ENCODE results near the gene KRT83.
"Not testable (repeated sequence)": the region's sequence is repeated elsewhere in the genome, so short reads cannot be mapped to it uniquely, and the experiment has no call there.

Gene KRT83

DNA sequence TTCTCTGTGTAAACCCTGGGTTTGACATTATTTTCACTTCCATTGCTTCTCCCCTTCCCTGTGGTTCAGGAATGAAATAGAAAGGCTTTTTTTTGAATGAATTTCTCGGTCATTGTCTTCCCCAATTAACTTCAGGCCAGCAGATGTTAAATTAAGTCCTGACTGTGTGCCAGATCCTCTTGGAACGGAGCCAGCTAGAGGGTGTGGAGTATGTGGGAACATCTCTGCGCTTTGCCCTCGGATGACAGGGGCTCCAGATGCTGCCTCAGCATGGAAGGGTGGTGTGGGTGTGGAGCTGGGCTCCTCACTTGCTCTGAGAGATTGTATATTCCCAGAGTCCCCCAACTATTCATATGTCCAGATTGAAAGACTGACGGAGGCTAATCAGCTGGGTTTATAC lies 33.0 kb upstream of the KRT83 start:
- in situ Hi-C loops (cut with MboI; ENCODE audit: low sequenced_read_pairs), result no loop called here

DNA sequence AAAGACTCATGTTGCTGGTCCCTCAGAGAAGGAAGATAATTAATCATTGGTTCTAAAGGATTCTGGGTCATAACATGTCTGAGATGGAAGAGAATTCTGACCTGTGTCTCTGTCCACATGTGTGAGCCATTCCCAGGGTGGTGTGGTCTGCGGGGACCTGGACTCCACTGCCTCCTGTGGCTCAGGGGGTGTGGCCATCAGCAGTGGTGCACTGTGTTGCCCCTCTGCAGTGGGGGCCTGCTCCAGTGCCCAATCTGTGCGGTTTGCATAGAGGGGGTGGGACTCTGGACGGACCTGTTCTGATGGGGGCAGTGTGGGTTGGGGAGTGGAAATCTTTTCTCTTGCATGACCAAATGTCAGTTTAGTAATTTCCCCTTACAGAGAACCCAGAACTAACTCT lies 32.6 kb upstream of the KRT83 start:
- in situ Hi-C loops (cut with MboI; ENCODE audit: low sequenced_read_pairs), result no loop called here

DNA sequence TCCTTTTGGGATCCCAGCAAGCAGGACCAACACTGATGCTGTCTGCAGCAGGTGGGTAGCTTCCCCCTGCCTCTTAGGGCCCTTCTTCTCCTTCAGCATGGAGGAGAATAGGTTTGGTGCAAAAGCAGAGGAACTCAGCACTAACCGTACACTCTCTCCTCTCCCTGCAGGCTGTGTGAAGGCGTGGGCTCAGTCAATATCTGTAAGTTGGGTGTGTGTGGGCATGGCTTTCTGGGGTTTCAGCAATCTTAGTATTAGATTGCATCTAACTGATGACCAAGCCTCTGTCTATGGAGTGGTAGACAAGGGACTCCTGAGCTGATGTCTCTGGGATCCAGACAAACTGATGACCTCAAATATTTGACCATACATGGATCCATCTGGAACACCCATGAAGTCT lies 31.8 kb upstream of the KRT83 start:
- in situ Hi-C loops (cut with MboI; ENCODE audit: low sequenced_read_pairs), result no loop called here

DNA sequence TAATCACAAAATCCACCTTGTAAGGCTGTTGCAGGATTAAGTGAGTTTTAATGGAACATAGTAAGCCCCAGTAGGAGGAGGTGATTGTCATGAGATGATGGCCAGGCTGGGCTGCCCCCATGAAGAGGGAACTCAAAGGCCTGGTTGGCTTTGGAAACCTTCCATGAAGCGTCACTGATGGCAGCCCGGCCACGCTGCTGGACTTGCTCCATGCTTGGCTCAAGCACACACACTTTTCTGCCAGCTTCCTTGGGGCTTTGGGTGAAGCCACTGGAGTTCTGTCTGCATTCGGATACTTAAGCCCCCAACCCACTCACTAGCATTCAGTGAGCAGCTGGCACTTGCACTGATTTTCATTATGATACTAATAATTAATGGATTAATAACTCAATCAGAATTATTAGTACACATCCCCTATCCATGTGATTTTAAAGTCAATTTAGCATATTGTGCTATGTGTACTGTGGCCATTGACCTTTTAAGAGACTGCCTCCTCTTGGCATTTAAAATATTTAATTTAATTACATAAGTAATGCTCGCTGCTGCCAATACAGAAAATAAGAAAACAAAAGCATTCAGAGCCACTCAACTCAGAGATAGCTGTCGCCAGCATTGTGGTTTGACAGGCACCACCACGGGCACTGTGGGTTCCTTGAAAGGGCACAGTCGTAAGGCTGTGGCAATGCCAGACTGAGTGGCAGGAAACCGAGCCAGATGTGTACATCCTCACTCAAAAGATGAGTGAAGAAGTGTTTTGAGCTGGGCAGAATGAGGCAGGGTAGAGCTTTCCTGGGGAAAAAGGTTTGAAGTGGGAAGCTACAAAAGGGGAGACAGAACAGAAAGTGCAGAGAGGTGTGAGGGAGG lies 30.2 kb upstream of the KRT83 start:
- in situ Hi-C loops (cut with MboI; ENCODE audit: low sequenced_read_pairs), result no loop called here

DNA sequence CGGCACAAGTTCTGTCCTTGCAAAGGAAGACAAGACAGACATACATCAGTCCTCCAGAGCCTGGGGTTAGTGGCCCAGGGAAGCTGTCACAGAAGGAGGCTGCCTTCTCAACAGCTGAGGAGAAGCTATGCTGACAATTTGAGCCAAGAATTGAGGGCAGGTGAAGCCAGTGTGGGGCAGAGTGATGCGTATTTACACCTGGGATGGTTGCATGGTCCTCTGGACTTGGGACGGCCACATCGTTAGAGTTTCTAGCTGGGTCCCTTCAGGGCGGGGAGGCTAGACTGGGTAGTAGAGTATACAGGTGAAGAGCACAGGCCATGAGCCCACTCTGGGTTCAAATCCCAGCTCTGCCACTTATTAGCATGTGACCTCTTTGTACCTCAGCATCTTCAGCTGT lies 29.6 kb upstream of the KRT83 start:
- in situ Hi-C loops (cut with MboI; ENCODE audit: low sequenced_read_pairs), result no loop called here

DNA sequence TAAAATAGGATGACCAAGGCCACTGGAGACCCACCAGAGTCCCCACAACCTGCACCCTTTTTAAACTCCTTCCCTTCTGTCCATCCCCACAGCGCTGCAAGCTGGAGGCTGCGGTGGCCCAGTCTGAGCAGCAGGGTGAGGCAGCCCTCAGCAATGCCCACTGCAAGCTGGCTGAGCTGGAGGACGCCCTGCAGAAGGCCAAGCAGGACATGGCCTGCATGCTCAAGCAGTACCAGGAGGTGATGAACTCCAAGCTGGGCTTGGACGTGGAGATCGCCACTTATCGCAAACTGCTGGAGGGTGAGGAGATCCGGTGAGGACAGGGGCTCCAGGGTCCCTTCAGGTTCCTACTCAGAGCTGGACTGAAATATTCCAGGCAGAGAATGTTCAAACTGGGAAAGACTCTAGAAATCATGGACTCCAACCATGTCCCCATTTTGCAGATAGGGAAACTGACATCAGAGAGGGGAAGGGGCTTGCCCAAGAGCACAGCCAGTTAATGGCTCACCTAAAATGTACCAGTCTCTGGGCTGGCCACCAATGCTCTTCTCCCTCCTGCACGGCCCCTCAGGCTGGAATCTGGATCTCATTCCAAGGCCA lies 28.9 kb upstream of the KRT83 start:
- in situ Hi-C loops (cut with MboI; ENCODE audit: low sequenced_read_pairs), result no loop called here

DNA sequence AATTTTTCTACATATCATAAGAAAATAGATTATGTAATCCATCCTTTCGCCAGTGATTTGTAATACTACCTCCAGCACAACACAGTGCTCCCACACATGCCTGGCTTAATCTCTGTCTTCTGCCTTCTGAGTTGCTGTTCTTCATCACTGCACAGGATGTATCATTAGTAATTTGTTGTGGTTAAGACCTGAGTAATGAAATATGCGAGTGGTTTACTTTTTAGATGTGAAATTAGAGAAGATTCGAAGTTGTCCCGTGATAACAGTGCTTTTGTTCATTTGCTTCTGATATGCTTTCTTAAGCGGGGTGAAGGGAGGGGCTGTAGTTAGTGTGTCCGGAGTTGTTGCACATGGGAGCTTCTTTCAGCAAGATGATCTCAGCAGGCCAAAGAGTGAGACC lies 28.0 kb upstream of the KRT83 start:
- in situ Hi-C loops (cut with MboI; ENCODE audit: low sequenced_read_pairs), result no loop called here

DNA sequence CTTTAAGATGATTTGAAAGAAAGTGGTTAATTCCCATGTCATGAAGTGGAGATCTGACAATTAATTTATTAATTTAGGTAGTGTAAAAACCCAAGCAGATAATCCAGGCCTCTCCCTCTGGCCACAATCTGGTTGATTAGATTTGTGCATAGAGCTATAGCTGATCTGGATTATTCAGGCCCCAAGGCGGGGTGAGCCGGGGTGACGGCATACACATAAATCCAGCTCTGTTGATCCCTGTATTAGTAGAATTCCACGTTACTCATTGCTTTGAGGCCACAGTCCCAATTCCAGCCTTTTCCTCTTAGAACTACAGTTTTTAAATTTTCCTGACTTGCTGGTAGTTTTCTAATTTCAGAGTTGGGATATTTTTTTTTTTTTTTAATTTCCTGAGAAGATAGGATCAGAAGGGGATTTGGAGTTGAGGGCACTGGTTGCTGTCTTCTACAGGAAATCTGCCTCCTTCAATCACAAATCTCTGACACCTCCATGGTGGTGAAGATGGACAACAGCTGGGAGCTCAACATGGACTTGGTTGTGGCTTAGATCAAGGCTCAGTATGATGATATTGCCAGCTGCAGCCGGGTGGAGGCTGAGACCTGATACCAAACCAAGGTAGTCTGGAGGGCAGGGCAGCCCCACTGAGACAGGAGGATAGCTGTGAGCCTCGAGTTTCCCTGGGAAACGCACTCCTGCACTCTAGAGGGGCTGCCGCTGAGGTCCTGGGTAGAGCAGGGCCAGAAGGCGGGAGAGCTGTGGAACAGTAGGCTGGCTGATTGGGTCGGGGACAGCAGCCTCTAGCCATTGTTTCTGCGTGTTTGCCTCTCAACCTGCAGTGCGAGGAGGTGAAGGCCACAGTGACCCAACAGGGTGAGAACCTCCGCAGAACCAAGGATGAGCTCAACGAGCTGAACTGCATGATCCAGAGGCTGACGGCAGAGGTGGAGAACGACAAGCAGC lies 26.6 kb upstream of the KRT83 start:
- in situ Hi-C loops (cut with MboI; ENCODE audit: low sequenced_read_pairs), result no loop called here

DNA sequence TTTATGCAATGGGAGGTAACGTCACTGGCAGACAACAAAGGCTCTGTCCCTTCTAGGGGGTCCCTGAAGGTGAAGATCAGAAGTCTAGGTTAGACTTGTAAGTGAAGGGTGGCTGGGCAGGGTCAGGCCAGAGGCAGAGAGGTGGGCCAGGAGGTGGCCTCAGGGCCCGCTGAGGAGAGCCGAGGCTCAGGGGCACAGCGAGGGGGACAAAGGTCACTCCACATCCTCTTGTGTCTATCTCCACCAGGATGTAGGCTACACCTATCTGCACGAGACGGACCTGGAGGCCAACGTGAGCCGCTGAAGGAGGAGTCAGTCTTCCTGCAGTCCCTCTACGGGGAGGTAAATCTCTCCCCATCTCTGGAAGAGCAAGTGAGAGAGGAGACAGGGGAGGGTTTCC lies 25.8 kb upstream of the KRT83 start:
- in situ Hi-C loops (cut with MboI; ENCODE audit: low sequenced_read_pairs), result no loop called here

DNA sequence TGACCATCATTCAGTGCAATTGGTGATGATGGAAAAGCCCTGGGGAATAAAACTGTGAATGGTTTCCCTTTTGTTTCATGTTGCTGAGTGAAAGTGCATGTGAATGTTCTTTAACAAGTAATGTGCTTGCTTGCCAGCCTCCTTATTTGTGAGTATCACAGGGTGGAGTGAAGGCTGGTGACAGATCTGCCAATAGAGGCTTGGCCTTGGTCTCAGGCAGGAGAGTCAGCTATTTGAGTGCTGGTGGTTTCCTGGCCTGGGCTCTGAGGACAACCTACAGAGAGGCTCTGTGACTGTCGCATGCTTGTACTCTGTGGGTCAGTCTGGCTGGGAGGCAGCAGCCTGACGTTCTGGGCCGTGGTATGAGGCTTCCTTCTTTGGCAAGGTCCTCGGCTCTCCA lies 25.4 kb upstream of the KRT83 start:
- in situ Hi-C loops (cut with MboI; ENCODE audit: low sequenced_read_pairs), result no loop called here

DNA sequence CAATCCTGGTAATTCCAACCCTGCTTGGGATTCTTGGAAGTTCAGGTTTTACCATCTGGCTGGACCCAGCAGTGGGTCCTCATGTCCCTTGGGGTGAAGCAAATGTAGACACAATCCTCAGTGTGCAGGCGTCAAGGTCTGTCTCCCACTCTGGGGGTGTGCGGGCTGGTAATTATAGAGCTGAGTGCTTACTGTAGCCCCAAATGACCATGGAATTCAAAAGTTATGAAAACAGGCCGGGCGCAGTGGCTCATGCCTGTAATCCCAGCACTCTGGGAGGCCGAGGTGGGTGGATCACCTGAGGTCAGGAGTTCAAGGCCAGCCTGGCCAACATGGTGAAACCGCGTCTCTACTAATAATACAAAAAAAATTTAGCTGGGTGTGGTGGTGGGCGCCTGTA lies 23.8 kb upstream of the KRT83 start:
- in situ Hi-C loops (cut with MboI; ENCODE audit: low sequenced_read_pairs), result not testable (repeated sequence)

DNA sequence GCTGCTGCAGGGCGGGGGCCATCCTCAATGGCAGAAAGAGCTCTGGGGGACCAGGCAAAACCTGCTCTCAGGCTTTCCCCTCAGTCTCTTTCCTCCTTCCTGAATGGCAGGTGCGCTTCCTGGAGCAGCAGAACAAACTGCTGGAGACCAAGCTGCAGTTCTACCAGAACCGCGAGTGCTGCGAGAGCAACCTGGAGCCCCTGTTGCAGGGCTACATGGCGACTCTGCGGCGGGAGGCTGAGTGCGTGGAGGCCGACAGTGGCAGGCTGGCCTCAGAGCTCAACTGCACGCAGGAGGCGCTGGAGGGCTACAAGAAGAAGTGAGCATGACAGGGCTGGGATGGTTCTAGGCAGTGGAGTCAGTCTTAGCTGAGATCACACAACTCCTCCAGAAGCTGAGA lies 22.9 kb upstream of the KRT83 start:
- in situ Hi-C loops (cut with MboI; ENCODE audit: low sequenced_read_pairs), result no loop called here

DNA sequence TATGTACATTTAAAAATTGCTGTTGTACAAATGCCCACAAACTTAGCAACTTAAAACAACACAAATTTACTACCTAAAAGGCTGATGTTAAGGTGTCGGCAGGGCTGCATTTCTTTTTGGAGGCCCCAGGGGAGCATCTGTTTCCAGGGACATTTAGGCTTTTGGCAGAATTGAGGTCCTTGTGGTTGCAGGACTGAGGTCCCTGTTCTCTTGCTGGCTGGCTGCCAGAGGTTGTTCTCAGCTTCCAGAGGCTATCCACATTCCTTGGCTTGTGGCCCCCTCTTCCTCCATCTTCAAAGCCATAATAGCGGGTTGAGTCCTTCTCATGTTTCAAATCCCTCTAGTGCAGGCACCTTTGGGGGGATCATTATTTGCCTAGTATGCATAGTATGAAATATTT lies 22.4 kb upstream of the KRT83 start:
- in situ Hi-C loops (cut with MboI; ENCODE audit: low sequenced_read_pairs), result no loop called here

DNA sequence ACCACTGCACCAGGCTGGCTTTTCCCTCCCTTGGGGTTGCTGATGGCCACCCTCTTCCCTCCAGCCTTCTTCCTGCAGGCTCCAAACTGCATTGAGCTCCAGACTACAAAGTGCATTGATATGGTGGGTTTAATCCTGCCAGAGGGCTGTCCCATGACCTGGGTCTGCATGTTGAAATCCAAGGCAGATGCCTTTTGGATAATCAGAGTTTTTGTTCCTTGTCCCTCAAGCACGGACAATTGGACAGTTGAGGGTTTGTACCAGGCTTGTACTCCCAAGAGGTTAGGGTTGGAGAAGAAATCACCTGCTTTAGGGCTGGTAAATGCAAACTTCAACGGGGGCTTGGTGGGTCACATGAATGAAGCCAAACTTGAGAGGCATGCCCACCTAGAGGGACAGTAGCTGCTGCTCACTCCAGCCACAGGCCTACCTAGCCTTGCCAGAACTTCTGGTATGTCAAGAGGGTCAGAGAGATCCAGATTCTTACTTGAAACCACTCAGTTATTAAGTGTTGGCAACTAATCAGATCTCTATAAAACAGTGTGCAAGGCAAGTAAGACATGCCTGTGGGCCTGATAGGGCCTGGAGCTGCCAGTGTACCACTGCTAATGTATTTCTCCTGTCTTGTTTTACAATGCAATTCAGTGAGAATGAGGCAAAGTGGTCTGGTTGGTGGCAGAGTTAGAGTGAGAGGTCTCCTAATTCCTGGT lies 21.7 kb upstream of the KRT83 start:
- in situ Hi-C loops (cut with MboI; ENCODE audit: low sequenced_read_pairs), result no loop called here

DNA sequence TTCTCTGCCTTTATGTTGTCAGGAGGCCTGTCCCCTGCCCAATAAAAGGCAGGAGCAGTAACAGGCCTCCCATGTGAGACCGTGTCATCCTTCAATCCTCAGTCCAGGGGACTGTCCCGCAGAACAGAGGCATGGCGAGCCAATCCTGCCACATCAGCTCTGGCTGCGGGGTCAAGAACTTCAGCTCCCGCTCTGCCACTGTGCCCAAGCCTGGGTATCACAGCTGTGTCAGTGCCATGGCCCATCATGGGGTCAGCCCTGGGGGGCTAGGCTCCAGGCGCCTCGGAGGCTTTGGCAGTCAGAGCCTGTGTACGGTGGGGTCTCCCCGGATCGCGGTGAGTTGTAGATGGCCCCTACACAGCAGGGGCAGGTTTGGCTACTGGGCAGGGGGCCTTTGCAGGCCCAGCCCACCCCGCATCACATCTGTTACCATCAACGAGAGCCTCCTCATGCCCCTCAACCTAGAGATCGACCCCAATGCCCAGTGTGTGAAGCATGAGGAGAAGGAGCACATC lies 19.9 kb upstream of the KRT83 start:
- in situ Hi-C loops (cut with MboI; ENCODE audit: low sequenced_read_pairs), result no loop called here

DNA sequence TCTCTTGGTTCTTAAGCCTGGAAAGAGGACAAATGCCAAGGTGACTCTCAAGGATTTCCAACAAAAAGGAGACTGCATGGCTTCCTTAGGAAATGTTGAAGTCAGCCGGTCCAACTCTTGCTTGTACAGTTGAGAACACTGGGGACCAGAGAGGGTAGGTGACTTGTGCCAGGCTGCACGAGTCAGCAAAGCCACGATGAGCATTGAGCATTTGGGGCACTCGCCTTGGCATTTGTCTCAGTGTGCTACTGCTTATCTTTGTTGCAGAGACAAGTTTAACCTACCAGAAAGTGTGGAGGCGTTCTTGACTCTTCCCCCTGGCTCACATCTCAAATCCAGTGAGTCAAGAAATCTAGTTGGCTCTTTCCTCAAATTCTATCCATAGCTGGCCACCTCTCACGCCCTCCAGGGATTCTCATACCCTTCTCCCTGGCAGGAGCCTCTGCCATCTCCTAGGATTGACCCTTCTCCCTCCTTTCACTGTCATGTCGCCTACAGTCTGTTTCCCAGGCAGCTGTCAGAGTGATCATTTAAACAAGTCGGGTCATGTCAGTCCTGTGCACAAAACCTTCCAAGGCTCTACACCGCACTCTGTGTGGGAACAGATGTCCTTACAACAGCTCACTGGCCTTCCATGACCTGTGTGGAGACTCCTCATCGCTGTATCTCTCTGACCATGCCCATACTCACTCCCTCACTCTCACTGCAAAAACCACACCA lies 17.2 kb upstream of the KRT83 start:
- in situ Hi-C loops (cut with MboI; ENCODE audit: low sequenced_read_pairs), result no loop called here

DNA sequence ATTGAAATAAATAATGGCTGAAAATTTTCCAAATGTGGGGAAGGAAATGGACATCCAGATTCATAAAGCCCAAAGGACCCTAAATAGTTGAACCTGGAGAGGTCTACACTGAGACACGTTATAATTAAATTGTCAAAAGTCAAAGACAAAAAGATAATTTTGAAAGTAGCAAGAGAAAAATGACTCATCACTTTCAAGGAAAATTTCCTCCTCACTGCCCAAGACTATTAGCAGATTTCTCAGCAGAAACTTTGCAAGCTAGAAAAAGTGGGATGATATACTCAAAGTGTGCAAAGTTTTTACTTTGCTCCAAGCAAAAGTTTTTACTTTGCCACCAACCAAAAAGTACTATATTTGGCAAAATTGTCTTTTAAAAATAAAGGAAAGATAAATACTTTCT lies 15.9 kb upstream of the KRT83 start:
- in situ Hi-C loops (cut with MboI; ENCODE audit: low sequenced_read_pairs), result no loop called here

DNA sequence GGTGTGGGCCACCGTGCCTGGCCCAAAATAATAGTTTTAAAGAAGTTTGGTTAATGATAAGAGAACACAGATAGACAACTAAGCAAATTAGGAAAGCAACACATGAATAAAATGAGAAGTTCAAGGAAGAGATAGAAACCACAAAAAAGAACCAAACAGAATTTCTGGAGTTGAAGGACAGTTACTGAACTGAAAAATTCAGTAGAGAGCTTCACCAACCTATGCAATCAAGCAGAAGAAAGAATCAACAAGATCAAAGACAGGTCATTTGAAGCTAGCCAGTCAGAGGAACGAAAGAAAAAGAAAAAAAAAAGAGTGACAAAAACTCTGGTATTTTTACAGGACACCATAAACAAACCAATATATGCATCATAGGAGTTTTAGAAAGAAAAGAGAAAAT lies 15.4 kb upstream of the KRT83 start:
- in situ Hi-C loops (cut with MboI; ENCODE audit: low sequenced_read_pairs), result no loop called here

DNA sequence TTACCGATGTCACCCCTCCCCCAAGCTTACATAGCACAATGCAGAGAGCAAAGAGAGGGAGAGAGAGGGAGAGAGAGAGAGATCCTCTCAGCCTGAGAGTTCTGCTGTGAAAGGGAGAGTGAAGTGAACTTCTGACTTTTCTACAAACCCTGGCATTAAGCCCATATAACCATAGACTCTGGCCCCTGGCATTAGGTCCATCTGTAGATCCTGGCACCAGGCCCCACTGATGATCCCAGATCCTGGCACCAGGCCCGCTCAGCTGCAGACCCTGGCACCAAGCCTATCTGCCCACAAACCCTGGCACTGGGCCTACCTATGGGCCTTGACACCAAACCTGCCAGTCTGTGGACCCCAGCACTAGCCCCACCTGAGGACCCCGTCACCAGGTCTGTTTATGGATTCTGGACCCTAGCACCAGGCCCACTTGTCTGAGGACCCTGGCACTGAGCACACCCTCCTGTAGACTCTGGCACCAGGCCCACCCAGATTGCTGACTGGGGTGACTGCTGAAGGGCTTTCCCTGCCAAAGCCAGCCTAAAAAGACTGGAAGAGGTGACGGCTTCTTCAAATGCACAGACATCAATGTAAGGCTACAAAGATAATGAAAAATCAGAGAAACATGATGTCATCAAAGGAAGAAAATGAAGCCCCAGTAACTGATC lies 14.5 kb upstream of the KRT83 start:
- in situ Hi-C loops (cut with MboI; ENCODE audit: low sequenced_read_pairs), result no loop called here

DNA sequence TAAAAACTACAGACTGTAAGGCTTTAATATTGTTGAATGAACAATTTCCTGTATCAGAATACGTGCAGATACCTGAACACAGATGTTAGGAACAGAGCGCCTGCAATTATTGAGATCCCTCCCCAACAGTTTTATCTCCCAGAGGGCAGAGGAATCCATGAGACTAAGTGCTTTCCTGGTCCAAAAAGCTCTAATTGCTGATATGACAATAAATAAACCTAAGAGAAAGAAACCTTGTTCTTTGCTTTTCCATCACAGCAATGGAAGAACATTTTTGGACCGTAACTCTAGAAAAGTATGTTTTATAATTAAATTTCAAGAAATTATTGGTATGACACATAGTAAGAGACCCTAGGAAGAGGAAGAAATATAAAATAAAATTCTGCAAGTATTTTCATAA lies 13.0 kb upstream of the KRT83 start:
- in situ Hi-C loops (cut with MboI; ENCODE audit: low sequenced_read_pairs), result no loop called here

Measured in hTERT RPE-1 (cell line).